Activated CD8-positive, alpha-beta memory T cell treated with anti-CD3 and anti-CD28 coated beads for 1 hour (primary cell): Measurements from ENCODE around the gene SCEL.
"Not testable (repeated sequence)": the region's sequence is repeated elsewhere in the genome, so short reads cannot be mapped to it uniquely, and the experiment has no call there.

Experiments used
- DNase-seq, 2 donors: peaks; one replicate each; pipeline ENCODE4 v3.0.0-alpha.2; 2020; ENCODE audit warnings: low read depth in 1 of 2; ENCODE audit errors: extremely low read depth in 1 of 2

Gene SCEL, protein sequence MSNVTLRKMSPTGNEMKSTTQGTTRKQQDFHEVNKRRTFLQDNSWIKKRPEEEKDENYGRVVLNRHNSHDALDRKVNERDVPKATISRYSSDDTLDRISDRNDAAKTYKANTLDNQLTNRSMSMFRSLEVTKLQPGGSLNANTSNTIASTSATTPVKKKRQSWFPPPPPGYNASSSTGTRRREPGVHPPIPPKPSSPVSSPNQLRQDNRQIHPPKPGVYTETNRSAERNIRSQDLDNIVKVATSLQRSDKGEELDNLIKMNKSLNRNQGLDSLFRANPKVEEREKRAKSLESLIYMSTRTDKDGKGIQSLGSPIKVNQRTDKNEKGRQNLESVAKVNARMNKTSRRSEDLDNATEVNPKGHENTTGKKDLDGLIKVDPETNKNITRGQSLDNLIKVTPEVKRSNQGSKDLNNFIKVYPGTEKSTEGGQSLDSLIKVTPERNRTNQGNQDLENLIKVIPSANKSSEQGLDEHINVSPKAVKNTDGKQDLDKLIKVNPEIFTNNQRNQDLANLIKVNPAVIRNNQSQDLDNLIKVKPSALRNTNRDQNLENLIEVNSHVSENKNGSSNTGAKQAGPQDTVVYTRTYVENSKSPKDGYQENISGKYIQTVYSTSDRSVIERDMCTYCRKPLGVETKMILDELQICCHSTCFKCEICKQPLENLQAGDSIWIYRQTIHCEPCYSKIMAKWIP

DNA sequence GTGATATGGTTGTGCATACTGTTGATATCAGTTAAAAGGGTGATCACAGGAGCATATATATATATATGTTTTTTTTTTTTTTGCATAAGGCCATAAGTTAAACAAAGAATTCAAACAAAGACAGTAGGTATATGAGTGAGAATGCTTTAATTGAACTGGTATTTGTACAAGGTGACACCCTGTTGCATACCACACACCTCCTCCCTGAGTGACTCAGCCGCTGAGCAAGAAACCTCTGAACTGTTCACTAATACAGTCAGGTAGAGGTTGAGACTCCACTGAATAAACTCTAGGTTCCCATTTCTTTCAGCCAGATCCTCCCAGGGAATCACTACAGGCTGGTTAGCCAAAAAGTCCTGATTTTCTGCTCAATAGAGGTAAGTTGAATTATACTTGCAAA is at the start of gene SCEL:
Gene SCEL, plus strand, starts transcription at position 259 of the 400 bp plus-strand sequence. CDS start 20,170 bp downstream, outside the sequence.
- DNase-seq = no peak

DNA sequence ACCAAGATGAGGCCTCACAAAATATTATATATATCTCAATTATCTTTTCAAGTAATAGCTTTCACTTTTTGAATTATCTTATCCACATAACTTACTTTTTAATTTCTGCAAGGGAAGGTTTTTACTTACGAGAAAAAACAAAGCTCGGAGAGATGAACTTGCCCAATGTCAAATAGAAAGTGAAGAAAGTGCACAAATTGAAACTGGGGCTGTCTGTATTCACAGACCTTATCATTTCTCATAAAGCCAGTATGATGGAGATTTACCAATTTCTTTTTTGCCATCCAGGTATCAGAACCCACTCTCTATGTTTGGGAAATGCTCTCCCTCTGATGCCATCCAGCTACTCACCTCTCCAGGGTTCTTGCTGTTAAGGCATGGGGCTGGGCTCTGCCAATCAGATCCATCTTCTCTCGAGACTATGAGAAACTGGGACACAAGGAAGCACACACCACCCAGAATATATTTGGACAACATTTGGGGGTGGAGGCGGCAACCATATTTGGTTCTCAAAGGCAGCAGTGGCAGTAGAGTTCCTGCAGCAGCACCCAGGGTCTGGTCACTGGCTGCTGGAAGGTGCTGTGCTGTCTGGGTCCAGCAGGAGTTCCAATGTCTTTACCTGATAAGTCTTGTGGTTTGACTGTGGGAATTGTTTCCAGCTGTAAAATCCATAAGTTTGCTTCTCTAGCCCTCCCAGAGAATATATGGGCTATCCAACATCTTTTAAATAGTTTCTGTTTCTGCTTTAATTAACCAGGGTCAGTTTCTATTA is 45.8 kb upstream of the SCEL start:
- DNase-seq = no peak

GRCh38 chr13:77492982-77493381 is 42.5 kb upstream of the SCEL start:
- no peak for DNase-seq

DNA sequence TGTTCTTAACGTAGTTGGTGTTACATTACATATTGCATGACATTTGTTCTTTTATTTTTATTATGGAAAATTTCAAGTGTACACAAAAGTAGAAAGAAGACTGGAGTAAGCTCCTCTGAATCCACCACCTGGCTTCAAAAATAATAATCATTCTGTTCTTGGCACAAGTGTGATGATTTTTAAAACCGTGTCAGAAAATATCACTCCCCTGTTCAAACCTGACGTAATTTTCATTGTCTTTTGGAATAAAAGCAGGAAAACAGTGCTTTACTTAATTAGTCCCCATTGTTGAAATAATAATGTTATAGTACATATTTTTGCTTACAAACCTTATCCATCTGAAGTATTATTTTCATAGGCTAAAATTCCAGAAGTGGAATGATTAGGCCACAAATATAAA is 41.3 kb upstream of the SCEL start:
- DNase-seq = no peak

GRCh38 chr13:77497350-77497749 is 38.2 kb upstream of the SCEL start:
- no peak for DNase-seq

DNA sequence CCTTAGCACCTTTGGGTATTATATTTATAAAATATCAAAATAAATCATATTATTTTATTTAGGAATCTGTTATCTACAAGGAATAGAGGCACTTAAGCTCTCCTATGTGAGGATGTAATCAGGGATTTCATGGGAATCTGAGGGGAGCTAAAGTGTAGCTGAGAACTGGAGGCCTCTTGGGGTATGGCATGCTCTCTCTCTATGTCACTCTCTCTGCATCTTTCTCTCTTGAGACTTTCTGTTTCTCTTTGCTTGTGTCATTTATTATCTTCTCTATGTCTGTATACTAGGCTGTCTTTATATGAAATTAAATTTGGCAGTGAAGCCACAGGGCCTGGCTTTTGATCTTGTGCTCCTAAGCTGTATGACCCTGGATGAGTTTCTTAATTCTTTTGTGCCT is 37.7 kb upstream of the SCEL start:
- DNase-seq = no peak

DNA sequence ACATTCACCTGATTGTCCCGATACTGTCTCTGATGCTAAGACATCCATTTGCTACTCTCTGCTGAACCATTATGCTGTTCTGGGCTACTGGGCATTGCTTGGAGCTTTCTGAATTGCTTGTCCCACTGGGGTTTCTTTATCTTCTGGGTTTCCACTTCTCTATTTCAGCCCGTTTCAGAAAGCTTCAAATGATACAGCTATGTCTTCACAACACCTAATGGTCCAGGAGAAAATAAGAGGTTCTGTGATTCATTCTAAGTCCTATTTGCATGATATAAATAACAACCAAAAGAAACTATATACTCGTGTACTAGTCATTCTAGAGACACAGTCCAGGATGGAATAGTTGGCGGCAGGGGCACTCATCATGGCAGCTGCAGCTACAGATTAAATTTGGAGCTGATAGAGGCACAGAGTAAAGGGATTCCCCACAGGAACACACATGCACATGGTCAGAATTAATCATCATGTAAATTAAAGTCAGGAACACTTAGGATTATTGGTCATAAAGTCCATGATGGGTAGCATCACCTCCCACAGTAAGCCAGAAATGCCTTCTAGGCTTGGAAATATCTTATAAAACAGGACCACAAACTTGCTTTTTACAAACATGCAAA is 33.3 kb upstream of the SCEL start:
- no peak for DNase-seq

GRCh38 chr13:77503398-77503797 is 32.1 kb upstream of the SCEL start:
- no peak for DNase-seq

DNA sequence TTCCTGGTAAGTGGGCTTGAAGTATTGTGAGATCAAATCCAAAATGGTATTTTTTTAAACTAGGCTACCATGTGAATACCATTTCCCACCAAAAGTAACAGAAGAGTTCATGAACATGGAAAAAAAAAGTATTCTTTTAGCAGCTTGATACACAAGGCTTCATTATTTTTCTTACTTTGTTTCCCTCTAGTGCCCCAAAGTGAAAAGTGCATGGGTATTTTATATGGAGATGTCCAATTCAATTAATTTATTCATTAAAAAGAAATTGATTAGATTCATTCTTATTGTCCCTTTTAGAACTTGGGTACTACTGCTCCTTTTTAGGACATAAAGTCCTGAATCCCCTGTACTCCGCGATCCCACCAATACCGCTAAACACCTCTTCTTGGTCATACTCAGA is 28.6 kb upstream of the SCEL start:
- DNase-seq = no peak

GRCh38 chr13:77507931-77508776 is 27.4 kb upstream of the SCEL start:
- no peak for DNase-seq

DNA sequence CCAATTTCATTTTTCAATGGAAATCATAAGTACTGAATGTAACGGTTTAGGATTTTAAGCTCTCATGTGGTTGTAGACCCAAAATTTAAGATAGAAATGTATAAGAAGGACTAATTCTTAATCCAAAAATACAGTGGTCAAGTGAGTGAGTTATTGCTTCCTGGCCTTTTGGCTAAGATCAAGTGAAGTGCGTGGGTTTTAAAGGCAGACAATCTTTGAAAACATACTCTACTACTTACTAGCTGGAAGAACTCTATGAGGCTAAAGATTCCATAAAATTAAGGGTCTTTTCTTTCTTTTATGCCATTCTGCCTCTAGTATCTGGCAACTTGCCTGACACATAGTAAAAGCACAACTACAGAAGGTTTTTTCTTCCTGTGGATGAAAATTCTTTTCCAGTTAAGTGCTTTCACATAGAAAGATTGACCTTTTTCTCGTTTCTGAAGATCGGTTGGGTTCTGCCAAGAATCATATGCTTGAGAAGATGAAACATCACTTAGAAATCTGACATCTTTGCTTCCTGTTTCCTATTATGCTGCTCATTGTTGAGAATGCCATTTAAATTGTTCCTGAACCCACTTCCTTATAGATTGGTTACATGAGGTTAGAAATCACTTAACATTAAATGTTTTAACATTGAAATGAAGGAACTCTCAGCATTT is 26.4 kb upstream of the SCEL start:
- no peak for DNase-seq

DNA sequence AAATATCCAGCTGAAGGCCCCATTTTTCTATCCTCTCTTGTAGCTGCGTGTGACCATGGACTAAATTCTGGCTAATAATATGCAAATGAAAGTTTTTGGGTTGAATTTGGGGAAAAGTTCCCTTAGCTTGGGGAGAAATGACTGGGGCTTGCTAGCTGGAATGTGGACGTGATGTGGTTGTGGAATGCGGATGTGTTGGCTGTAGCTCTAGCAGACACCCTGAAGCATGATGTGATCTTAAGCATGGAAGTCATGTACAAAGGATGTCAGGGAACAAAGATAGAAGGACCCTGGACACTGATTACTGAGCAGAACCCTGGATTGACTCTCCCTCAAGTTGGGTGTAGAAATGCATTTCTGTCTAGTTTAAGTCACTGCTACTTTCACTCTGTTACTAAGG is 25.4 kb upstream of the SCEL start:
- DNase-seq = no peak

DNA sequence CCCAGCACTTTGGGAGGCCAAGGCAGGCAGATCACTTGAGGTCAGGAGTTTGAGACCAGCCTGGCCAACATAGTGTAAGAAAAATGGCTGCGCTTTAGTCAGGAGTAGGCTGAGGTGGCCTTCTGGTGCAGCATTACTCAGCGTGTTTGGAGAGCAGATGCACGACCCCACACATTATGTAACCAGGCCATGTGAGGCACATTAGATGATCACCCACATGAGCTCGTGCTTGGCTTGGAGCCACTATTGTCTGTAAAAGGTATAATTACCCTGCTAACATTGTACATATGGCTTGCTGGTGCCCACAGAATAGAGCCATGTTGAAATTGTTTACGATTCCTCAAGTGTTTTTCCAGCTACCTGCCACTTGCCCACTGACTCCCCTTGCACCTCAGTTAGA is 24.0 kb upstream of the SCEL start:
- DNase-seq = no peak

GRCh38 chr13:77513719-77514335 is 21.7 kb upstream of the SCEL start:
- no peak for DNase-seq

DNA sequence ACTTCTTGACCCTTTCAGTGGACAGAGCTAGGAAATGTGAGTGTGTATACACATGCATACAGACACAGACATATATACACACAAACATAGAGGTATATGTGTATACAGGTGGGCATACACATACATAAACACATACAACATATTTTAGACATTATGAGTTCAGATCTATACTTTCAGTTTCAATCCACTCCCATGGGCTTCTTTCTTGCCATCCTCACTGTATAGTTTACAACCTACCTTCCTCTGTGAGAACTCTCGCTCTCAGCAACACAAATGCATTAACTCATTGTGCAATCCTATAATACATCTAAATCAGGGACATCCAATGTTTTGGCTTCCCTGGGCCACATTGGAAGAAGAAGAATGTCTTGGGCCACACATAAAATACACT is 21.2 kb upstream of the SCEL start:
- no peak for DNase-seq

DNA sequence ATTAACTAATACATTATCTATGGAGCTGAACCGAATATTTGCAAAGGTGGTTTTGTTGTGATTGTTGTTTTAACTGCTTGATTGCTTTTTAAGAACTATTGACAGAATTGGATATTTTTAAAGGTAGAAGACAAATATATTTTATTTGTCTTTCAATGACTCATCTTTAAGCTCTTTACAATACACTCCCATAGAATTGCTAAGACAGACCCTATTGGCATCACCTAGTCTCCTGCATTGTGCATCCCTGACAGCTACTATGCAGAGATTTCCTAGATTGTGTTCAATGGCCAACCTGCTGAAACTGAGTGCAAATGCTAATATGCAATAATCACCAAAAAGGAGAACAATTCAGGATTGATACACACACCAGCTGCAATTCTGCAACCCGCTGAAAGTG is 19.7 kb upstream of the SCEL start:
- no peak for DNase-seq

- DNase-seq = no peak
Measured at GRCh38 chr13:77516342-77516789, 19.1 kb upstream of the SCEL start.

- no peak for DNase-seq
Measured at GRCh38 chr13:77518266-77518665, 17.2 kb upstream of the SCEL start.

DNA sequence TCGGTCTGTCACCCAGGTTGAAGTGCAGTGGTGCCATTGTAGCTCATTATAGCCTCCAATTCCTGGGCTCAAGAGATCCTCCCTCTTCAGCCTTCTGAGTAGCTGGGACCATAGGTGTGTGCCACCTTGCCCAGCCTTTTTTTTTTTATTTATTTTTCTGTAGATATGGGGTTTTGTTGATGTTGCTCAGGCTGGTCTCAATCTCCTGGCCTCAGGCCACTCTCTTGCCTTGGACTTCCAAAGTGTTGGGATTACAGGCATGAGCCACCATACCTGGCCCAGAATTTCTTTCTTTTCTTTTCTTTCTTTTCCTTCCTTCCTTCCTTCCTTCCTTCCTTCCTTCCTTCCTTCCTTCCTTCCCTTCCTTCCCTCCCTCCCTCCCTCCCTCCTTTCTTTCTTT is 16.1 kb upstream of the SCEL start:
- not testable (repeated sequence) for DNase-seq
